GM15510 (cell line): ENCODE measurements around the gene FAM186B.
"Not testable (repeated sequence)": the region's sequence is repeated elsewhere in the genome, so short reads cannot be mapped to it uniquely, and the experiment has no call there.

Source experiments
- POLR2A ChIP-seq: IDR thresholded peaks from 3 replicates; pipeline ENCODE4 v1.6.1; 2011; ENCODE audit warnings: borderline replicate concordance; ENCODE audit not compliant: insufficient read length; ENCODE audit errors: extremely low read depth

Gene FAM186B

GRCh38 chr12:49605539-49605938, at the start of gene FAM186B:
Gene FAM186B, minus strand, starts transcription at chr12:49605639. Its CDS starts 162 bp downstream, at chr12:49605477.
- not testable (repeated sequence) for TF ChIP-seq POLR2A

- no peak for TF ChIP-seq POLR2A
Observed at GRCh38 chr12:49654715-49655114, 49.3 kb upstream of the FAM186B start.

GRCh38 chr12:49652921-49653520, 47.6 kb upstream of the FAM186B start:
- TF ChIP-seq POLR2A = no peak

- no peak for TF ChIP-seq POLR2A
Observed at GRCh38 chr12:49651855-49652254, 46.4 kb upstream of the FAM186B start.

GRCh38 chr12:49649892-49650291, 44.5 kb upstream of the FAM186B start:
- no peak for TF ChIP-seq POLR2A

- no peak for TF ChIP-seq POLR2A
Observed at GRCh38 chr12:49649445-49649844, 44.0 kb upstream of the FAM186B start.

- no peak for TF ChIP-seq POLR2A
Observed at GRCh38 chr12:49648712-49649003, 43.2 kb upstream of the FAM186B start.

- TF ChIP-seq POLR2A = no peak
Observed at GRCh38 chr12:49647827-49648711, 42.6 kb upstream of the FAM186B start.

- TF ChIP-seq POLR2A = no peak
Observed at GRCh38 chr12:49646871-49647654, 41.6 kb upstream of the FAM186B start.

- TF ChIP-seq POLR2A = no peak
Observed at GRCh38 chr12:49646331-49646830, 40.9 kb upstream of the FAM186B start.

GRCh38 chr12:49645146-49646039, 40.0 kb upstream of the FAM186B start:
- TF ChIP-seq POLR2A = no peak

GRCh38 chr12:49644620-49644994, 39.2 kb upstream of the FAM186B start:
- no peak for TF ChIP-seq POLR2A

- TF ChIP-seq POLR2A = no peak
Observed at GRCh38 chr12:49643961-49644619, 38.7 kb upstream of the FAM186B start.

- TF ChIP-seq POLR2A = no peak
Observed at GRCh38 chr12:49643135-49643534, 37.7 kb upstream of the FAM186B start.
